ENCODE data around the gene GMPPB. TPM values are rescaled to one million over a fixed set of nuclear protein-coding genes. Genes with fewer than 3 reads are reported as not detected.
A peak's percentile ranks its signal among the peaks of the same experiment; 100 is the strongest.

GMPPB gene
- total and polyA plus RNA-seq, 12 donors, result 11.2 to 141 (median 30.1) TPM

- Histone ChIP-seq H3K27me3 (no peaks in the 10 kb centered on the region), H3K27ac (no peak overlapping the region), H3K36me3 (replicated peaks in 1 of 2) (peaks cover 0 to 30% of the 10 kb centered on the region in 2 donors), H3K4me1 (replicated peaks in 1 of 2) (peaks cover 14 to 32% of the 10 kb centered on the region in 2 donors), H3K4me3 (no peak overlapping the region), H3K9me3 (replicated peaks in 1 of 3) (no peaks in the 10 kb centered on the region)
- no peak for TF ChIP-seq POLR2A (IDR thresholded peaks at IDR 0.05)
- TF ChIP-seq, protein P1, sequence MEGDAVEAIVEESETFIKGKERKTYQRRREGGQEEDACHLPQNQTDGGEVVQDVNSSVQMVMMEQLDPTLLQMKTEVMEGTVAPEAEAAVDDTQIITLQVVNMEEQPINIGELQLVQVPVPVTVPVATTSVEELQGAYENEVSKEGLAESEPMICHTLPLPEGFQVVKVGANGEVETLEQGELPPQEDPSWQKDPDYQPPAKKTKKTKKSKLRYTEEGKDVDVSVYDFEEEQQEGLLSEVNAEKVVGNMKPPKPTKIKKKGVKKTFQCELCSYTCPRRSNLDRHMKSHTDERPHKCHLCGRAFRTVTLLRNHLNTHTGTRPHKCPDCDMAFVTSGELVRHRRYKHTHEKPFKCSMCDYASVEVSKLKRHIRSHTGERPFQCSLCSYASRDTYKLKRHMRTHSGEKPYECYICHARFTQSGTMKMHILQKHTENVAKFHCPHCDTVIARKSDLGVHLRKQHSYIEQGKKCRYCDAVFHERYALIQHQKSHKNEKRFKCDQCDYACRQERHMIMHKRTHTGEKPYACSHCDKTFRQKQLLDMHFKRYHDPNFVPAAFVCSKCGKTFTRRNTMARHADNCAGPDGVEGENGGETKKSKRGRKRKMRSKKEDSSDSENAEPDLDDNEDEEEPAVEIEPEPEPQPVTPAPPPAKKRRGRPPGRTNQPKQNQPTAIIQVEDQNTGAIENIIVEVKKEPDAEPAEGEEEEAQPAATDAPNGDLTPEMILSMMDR (IDR thresholded peaks at IDR 0.05), result no peak
- DNase-seq, result peak in 1 of 7 donors; percentile 16
- 74 to 100% (median 78%) methylated on average over 1 to 9 of the region's 9 CpGs; no CpG with 5 or more reads in 1 of the 4 donors for WGBS, 4 donors
- intact Hi-C loops (cut with DNase I), result no loop called here
These were observed 2.2 kb downstream of the GMPPB start for GRCh38 chr3:49721596-49721895.

DNA sequence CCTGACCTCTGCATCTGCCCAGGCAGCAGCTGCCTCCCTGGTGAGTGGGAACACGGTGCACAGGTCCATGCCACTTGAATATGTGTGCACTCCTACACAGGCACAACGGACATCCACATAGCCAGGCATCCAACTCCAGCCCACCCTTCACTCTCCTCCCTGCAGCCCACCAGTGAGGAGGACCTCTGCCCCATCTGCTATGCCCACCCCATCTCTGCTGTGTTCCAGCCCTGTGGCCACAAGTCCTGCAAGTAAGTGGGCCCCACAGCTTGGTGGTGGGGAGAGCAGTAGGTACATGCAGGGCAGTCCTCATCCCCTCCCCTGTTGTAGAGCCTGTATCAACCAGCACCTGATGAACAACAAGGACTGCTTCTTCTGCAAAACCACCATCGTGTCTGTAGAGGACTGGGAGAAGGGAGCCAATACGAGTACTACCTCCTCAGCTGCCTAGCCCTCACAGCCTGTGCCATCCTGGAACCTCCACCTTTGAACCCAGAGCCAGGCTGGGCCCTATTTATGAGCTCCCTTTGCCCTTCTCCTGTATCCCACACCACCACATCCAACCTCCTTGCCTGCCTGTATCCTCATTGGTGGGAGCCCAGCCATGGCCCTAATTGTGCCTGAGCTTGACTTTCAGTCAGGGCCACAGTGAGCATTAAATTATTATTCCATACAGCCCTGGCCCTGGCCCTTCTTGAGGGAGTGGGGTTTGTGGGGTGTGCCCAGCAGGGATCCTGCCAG, 2.7 kb downstream of the GMPPB start:
- no peak overlapping the region for H3K27ac ChIP-seq
- no peaks in the 10 kb centered on the region for H3K27me3 ChIP-seq
- intact Hi-C loops (cut with DNase I), result no loop called here
- no peaks in the 10 kb centered on the region for H3K9me3 ChIP-seq (replicated peaks in 1 of 3)
- TF ChIP-seq, protein P1 (IDR thresholded peaks at IDR 0.05), result no peak
- peak in 1 of 2 donors; percentile 5 for TF ChIP-seq POLR2A (IDR thresholded peaks at IDR 0.05)
- H3K4me1 ChIP-seq (replicated peaks in 1 of 2), result peaks cover 14 to 32% of the 10 kb centered on the region in 2 donors
- WGBS, 4 donors, result 64 to 73% (median 67%) methylated on average over 4 of the region's 4 CpGs
- H3K4me3 ChIP-seq, result no peak overlapping the region
- peaks cover 0 to 26% of the 10 kb centered on the region in 2 donors for H3K36me3 ChIP-seq (replicated peaks in 1 of 2)
- peak in 1 of 7 donors; percentile 13 for DNase-seq

DNA sequence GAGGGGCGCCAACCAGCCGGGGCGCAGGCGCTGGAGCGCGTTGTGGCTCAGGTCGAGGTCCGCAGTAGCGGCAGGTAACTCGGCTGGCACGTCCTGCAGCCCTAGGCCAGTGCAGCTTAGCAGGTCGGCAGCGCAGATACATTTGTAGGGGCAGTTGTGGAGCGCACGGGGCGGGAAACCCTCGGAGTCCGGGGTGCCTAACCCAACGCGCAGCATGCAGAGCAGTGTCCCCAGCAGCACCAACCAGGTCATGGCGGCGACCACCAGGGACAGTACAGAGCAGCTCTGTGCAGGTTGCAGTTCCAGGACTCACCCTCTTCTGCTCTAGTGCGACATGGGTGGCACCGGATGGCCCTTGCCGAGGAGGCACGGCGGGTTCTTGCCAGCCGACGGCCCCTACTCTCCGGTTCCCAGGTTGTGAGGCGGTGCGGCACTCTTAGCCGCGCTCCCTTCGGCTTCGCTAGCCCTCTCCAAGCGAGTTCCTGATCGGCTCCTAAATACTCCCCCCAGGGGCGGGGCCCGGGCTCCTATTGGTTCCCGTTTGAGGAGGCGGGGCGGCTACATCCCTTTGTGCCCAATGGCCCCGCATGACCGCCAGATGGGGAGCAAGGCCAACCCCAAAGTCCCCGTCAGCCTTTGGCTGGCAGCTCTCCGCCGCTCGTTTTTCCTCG, 4.4 kb downstream of the GMPPB start, which contains the start of gene AMIGO3:
AMIGO3 (minus strand) TSS at position 471 of the 671 bp plus-strand sequence; CDS start at position 252, 219 bp downstream.
- 0 to 1% (median 0%) methylated on average over 2 to 50 of the region's 50 CpGs for WGBS, 4 donors
- H3K4me1 ChIP-seq (replicated peaks in 1 of 2), result peaks cover 9 to 26% of the 10 kb centered on the region in 2 donors
- H3K36me3 ChIP-seq (replicated peaks in 1 of 2), result peaks cover 0 to 17% of the 10 kb centered on the region in 2 donors
- peak within 1 kb of the TSS in 3 of 5 donors; percentile 34 to 74 (median 55) for H3K27ac ChIP-seq
- intact Hi-C loops (cut with DNase I), result no loop called here
- no peaks in the 10 kb centered on the region for H3K9me3 ChIP-seq (replicated peaks in 1 of 3)
- peak within 1 kb of the TSS in 2 of 4 donors; percentile 9 to 47 for H3K4me3 ChIP-seq
- peak; percentile 95 to 99 (median 97) for DNase-seq
- no peaks in the 10 kb centered on the region for H3K27me3 ChIP-seq
- TF ChIP-seq POLR2A (IDR thresholded peaks at IDR 0.05), result peak; percentile 39 to 87
- TF ChIP-seq, protein P1 (IDR thresholded peaks at IDR 0.05), result peak; percentile 34 to 84 (median 72)

DNA sequence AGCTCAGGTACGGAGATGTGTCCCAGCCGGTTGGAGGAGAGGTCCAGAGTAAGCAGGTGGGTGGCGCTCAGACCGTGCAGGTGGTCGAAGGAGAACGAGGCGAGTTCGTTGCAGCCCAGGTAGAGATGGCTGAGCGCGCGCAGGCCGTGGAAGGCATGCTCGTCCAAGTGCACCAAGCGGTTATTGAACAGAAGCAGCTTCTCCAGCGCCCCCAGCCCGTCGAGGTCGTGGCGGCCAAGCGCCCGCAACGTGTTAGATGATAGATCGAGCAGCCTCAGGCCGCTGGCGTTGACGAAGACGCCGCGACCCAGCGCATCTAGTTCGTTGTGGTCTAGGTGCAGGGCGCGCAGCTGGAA, 4.9 kb downstream of the GMPPB start:
- WGBS, 4 donors, result 9 to 32% (median 13%) methylated on average over 9 to 33 of the region's 33 CpGs
- Histone ChIP-seq H3K4me3 (peak overlapping the region in 2 of 4 donors; percentile 9 to 47), H3K9me3 (replicated peaks in 1 of 3) (no peaks in the 10 kb centered on the region), H3K27me3 (no peaks in the 10 kb centered on the region), H3K4me1 (replicated peaks in 1 of 2) (peaks cover 7 to 23% of the 10 kb centered on the region in 2 donors), H3K27ac (no peak overlapping the region), H3K36me3 (replicated peaks in 1 of 2) (peaks cover 0 to 17% of the 10 kb centered on the region in 2 donors)
- intact Hi-C loops (cut with DNase I), result no loop called here
- TF ChIP-seq, protein P1 (IDR thresholded peaks at IDR 0.05), result no peak
- TF ChIP-seq POLR2A (IDR thresholded peaks at IDR 0.05), result no peak
- peak in 3 of 7 donors; percentile 35 to 64 (median 39) for DNase-seq

All from adrenal gland (tissue), 12 donors.